Measurements from ENCODE around the gene GNAO1. TPM values are rescaled to one million over a fixed set of nuclear protein-coding genes. Genes with fewer than 3 reads are reported as not detected.

GNAO1 gene
- total and polyA plus RNA-seq, 9 of the 15 experiments (the other 6 are each of a cell fraction or from before 2014, with no cell fraction given), result 0.07 to 0.42 (median 0.08) TPM; not detected in 5

DNA sequence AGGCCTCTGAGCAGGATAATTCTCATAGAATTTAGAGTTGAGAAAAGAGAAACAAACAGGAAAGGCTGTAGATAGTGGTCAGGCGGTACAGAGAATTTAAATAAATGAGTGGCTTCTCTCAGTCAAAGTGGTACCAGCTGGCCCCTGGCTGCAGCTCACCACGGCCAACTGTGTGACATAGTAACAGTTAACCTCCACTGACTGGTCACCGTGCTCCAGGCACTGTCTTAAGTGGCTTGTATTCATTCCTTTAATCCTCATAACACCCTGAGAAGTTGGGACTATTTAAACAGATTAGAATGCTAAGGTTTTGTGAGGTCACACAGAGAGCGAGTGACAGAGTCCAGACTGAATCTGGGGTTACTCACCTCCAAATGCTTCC, 108.9 kb downstream of the GNAO1 start:
- peaks cover 38 to 67% of the 10 kb centered on the region in 2 experiments; a peak in 4 of 5 replicates for H3K27me3 ChIP-seq (ENCODE audit: control insufficient read depth in 2 of 2, insufficient read depth in 2 of 2, low read length in 2 of 2)
- no peak overlapping the region for H3K27ac ChIP-seq (ENCODE audit: extremely low read depth, low read depth, low read length)
- peaks cover 7% of the 10 kb centered on the region for H4K20me1 ChIP-seq (replicated peaks; ENCODE audit: control insufficient read depth, insufficient read depth, low read length)
- TF ChIP-seq, protein P1, sequence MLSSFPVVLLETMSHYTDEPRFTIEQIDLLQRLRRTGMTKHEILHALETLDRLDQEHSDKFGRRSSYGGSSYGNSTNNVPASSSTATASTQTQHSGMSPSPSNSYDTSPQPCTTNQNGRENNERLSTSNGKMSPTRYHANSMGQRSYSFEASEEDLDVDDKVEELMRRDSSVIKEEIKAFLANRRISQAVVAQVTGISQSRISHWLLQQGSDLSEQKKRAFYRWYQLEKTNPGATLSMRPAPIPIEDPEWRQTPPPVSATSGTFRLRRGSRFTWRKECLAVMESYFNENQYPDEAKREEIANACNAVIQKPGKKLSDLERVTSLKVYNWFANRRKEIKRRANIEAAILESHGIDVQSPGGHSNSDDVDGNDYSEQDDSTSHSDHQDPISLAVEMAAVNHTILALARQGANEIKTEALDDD (IDR thresholded peaks at IDR 0.05), result no peak
- TF ChIP-seq XRCC3 (IDR thresholded peaks at IDR 0.05) (no peak), MTA1 (IDR thresholded peaks at IDR 0.05; ENCODE audit: borderline replicate concordance) (no peak), CBFA2T3 (IDR thresholded peaks at IDR 0.05) (no peak), CREBBP (IDR thresholded peaks at IDR 0.05; ENCODE audit: low read depth, low read length) (no peak), ZNF780A (CRISPR knock-in tag; IDR thresholded peaks at IDR 0.05) (no peak), RBM25 (IDR thresholded peaks at IDR 0.05; ENCODE audit: low read depth, low read length, severe bottlenecking) (peak; percentile 72), ZFP36 (IDR thresholded peaks at IDR 0.05; ENCODE audit: low read depth, low read length, partially characterized antibody) (no peak)
- TF ChIP-seq, protein P2, sequence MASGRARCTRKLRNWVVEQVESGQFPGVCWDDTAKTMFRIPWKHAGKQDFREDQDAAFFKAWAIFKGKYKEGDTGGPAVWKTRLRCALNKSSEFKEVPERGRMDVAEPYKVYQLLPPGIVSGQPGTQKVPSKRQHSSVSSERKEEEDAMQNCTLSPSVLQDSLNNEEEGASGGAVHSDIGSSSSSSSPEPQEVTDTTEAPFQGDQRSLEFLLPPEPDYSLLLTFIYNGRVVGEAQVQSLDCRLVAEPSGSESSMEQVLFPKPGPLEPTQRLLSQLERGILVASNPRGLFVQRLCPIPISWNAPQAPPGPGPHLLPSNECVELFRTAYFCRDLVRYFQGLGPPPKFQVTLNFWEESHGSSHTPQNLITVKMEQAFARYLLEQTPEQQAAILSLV (tag; IDR thresholded peaks at IDR 0.05), result no peak
- no TSS peak for BruUV-seq (replicated peaks)
- no peaks in the 10 kb centered on the region for H3K4me1 ChIP-seq (replicated peaks in 1 of 2; ENCODE audit: control insufficient read depth in 2 of 2, insufficient read depth in 2 of 2, low read length in 2 of 2)
- no peaks in the 10 kb centered on the region for H3K36me3 ChIP-seq (ENCODE audit: control insufficient read depth, insufficient read depth, low read length)
- H3K4me2 ChIP-seq (ENCODE audit: insufficient read depth, low read length), result no peak overlapping the region
- no peaks in the 10 kb centered on the region for H3K9me1 ChIP-seq (ENCODE audit: control insufficient read depth, insufficient read depth, low read length)
- in situ Hi-C loops (cut with MboI) (no loop called here), intact Hi-C loops (cut with micrococcal nuclease) (no loop called here)
- ATAC-seq (no peak), DNase-seq (ENCODE audit: extremely low read depth in 1 of 4, low spot score in 3 of 4) (no peak), FAIRE-seq (no peak)
- WGBS (ENCODE audit: insufficient coverage, low coverage, missing lambda C conversion rate), result 12% methylated on average over 4 of the region's 4 CpGs
- H3K79me2 ChIP-seq (ENCODE audit: control insufficient read depth, insufficient read depth, low read length), result no peaks in the 10 kb centered on the region
- no peak overlapping the region for H3K9ac ChIP-seq (ENCODE audit: insufficient read depth in 1 of 2, low read depth in 2 of 2, low read length in 2 of 2)
- no peaks in the 10 kb centered on the region for H3K9me3 ChIP-seq (replicated peaks; ENCODE audit: control insufficient read depth, insufficient read depth, low read depth, low read length)
- H2AFZ ChIP-seq (ENCODE audit: low read depth, low read length), result no peak overlapping the region
- no peak overlapping the region for H3K4me3 ChIP-seq
- ChIA-PET POLR2A (interaction anchor here (0.9 kb wide), 1 partner anchor 15 kb away, joined by 3 read pairs; no protein-coding TSS in a partner anchor), CTCF (ENCODE audit: low intra/inter-chr PET ratio) (no interaction called here)
